Measurements from ENCODE around the gene CRYBB3.
A peak's percentile ranks its signal among the peaks of the same experiment; 100 is the strongest.
"Not testable (repeated sequence)": the region's sequence is repeated elsewhere in the genome, so short reads cannot be mapped to it uniquely, and the experiment has no call there.

CRYBB3 gene

DNA sequence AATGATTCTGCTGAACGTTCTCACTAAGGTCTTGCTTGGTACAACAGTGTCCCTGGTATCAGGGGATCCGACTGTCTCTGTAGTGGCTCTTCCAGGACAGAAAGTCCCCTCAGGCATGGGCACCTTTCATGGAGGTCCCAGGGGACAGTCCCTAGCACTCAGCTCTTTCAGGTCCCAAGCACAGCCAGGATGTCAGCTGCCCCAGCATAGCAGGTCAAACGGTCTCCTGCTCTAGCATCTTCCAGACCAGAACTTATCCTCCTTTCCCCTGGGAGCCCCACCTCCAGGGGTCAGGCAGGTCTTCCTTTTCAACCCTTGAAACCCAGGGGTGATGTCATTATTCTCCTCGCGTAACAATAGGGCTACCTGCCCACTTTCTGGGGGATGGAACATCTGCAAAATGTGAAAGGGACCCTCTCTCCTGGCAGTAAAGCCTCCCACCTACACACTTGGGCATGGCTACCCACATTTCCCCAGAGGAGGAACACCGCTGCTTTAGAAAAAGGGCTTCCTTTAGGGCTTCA, 24.7 kb upstream of the CRYBB3 start:
- no peak for DNase-seq (ENCODE audit: low read depth)

GRCh38 chr22:25176175-25176574, 23.5 kb upstream of the CRYBB3 start:
- no peak for DNase-seq (ENCODE audit: low read depth)

- DNase-seq (ENCODE audit: low read depth), result no peak
These were observed 22.9 kb upstream of the CRYBB3 start for GRCh38 chr22:25176799-25177198.

DNA sequence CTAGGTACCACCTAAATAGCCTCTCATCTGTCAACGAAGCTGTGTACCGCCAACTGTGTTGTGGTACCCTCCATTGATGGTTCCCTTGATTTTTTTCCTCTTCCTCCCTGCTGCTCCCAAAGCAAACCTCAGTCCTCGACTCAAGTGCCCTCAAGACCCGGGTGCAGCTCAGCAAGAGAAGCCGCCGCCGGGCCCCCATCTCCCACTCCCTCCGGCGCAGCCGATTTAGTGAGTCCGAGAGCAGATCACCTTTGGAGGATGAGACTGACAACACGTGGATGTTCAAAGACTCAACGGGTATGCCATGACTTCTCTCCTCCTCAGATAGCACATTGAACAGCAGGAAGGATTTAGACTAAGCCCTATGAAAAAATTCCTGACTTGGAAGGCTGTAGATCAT, 22.4 kb upstream of the CRYBB3 start:
- DNase-seq (ENCODE audit: low read depth), result no peak

GRCh38 chr22:25177895-25178294, 21.8 kb upstream of the CRYBB3 start:
- DNase-seq (ENCODE audit: low read depth), result no peak

DNA sequence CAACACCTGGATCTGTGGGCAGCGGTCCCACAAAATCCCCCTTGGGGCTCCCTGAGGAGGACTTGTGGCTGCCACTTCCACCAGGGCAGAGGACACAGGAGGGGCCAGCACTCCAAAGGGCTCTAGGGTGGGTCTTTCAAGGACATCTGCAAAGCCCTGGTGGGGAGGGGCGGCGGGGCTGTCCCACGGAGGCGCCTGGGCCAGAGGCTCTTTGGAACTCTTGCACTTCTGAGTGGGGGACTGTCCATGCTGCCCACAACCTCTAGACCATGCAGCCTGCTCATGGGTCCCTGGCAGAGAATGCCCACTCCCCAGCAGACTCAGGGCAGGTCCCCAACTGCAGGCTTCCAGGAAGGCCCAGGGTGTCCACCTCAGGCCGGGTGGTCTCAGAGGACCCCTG, 21.3 kb upstream of the CRYBB3 start:
- DNase-seq (ENCODE audit: low read depth), result not testable (repeated sequence)

DNA sequence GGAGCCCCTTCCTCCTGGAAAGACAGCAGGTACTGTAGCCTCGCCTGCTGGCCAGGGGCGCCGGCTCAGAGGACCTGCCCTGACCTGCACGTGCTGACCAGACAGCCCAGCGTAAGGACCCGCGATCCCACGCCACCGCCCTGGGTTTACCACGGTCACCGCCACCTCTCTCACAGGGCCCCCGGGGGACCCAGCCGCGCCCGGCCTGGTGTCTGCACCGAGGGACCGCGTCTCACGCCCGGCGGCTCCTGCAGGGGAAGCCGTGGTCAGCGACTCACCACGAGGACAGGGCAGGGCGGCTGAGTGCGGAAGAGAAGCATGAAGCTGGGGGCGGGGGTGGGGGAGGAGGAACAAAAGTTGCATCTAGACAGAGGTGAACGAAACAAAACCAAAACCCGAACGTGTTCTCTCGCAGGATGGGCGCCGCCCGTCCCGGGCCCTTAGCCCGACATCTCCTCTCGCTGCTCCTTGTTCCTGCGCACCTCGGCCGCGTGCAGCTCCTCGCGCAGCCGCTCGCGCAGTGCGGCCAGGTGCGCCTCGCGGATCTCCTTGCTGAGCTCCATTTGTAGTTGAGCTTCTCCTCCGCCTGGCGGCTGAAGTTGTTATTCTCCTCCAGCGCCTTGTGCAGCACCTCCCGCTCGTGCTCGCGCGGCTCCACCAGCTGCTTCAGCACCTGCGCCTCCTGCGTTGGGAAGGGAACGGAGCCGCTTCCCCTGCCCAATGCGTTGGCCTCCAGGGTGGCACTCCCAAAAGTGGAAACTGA, 20.6 kb upstream of the CRYBB3 start:
- DNase-seq (ENCODE audit: low read depth), result not testable (repeated sequence)

GRCh38 chr22:25182131-25183110, 17.2 kb upstream of the CRYBB3 start:
- DNase-seq (ENCODE audit: low read depth), result no peak

- DNase-seq (ENCODE audit: low read depth), result no peak
These were observed 15.6 kb upstream of the CRYBB3 start for GRCh38 chr22:25183949-25184619.

DNA sequence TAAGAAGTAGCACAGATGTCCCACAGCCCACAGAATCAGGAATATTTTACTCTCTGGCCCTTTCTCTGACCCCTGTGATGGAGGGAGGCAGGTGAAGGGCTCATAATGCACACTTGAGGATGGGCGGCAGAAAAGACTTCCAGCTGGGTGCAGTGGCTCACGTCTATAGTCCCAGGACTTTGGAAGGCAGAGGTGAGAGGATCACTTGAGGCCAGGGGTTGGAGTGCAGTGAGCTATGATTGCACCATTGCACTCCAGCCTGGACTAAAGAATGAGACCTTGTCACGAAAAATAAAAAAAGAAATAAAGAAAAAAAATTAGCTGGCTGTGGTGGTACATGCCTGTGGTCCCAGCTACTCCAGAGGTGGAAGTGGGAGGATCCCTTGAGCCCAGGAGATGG, 13.5 kb upstream of the CRYBB3 start:
- no peak for DNase-seq (ENCODE audit: low read depth)

DNA sequence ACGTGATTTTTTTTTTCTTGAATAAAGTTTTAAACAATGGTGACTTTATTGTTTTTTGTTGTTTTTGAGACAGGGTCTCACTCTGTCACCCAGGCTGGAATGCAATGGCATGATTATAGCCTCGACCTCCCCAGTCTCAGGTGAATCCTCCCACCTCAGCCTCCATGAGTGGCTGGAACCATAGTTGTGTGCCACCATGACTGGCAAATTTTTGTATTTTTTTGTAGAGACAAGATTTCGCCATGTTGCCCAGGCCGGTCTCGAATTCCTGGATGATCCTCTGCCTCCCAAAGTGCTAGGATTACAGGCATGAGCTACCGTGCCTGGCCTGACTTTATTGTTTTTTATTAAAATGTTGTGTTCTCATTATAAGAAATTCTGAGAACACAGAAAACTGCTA, 12.2 kb upstream of the CRYBB3 start:
- no peak for DNase-seq (ENCODE audit: low read depth)

DNA sequence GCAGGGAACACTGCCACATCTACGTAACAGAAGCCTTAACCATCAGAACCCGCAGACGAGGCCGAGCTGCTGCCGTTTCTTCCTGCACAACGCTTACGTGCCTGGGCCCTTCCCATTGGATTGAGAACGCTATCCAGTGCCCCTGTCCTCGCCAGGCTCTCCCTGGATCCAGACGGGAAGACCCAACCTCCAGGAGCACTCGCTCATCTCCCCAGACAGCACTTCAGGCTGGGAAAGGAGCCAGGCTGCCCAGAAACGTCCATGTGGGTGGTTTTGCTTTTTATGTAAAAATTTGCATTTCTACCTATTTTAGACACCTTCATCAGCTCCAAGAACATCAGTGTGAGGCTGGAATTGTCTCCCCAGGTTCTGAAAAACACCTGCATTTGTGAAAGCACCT, 7.3 kb upstream of the CRYBB3 start:
- no peak for DNase-seq (ENCODE audit: low read depth)

DNA sequence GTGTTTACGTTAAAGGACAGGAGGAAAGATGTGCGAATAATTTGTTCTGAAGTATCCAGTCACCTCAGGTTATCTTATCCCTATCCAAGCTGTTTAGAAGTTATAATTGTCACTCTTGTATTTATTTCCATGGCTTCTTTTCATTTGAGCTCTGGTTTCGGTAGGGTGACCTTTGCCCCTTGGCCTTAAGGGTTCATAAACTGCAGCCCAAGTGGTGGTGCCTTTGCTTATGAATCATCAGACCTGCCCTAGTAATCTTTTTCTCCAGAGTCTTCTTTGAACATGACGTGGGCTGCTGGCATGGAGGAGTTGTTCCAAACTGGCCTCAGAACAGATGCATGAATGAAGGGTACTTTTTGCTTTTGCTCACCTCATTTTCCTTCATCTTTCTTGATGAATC, 6.5 kb upstream of the CRYBB3 start:
- DNase-seq (ENCODE audit: low read depth), result no peak

DNA sequence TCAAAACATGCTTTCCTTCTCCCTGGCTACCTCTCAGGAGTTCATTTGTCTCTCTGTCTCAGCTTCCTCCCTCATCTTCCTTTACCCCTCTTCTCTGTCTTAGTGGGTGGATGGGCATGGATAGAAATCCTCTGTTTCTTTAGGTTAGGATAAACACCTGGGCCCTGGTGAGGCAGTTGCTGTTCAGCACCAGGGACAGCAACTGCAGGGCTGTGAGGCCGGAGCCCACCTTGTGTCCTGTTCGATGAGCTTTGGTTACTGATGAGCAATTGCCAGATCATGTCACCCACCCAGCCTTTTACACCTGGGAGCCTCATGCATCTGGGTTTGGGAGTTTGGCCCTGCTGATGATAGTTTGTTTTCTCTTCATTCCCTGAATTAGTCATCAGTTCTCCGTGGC, 6.1 kb upstream of the CRYBB3 start:
- no peak for DNase-seq (ENCODE audit: low read depth)

DNA sequence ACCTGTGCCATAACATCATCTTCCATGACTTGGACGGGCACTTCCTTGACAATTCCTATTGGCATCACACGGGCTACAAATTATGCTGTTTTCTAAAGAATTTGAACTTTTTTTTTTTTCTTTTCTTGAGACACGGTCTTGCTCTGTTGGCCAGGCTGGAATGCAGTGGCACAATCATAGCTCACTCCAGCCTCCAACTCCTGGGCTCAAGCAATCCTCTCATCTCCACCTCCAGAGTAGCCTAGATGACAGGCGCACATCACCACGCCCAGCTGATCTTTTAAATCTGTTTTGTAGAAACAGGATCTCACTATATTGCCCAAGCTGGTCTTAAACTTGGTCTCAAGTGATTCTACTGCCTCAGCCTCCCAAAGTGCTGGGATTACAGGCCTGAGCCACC, 3.3 kb upstream of the CRYBB3 start:
- DNase-seq (ENCODE audit: low read depth), result no peak

- no peak for DNase-seq (ENCODE audit: low read depth)
These were observed 2.3 kb upstream of the CRYBB3 start for GRCh38 chr22:25197340-25197739.

DNA sequence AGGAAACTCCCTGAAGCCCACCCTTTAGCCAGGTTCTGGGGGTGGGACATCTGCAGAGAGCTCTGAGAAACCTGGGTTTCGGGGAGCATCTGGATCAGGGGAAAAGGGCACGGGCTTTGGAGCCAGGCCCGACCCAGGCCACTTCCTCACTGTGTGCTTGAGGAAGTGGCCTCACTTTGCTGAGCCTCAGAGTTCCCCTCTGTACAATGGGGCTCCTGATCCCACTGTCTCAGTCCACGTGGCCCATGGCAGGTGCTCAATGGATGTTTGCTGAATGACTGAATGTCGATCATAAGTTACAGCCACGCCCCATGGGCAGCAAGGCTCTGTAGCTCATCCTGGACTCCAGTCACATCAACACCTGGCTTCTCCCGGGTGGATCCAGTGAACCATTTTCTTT, 1.3 kb downstream of the CRYBB3 start:
- no peak for DNase-seq (ENCODE audit: low read depth)

DNA sequence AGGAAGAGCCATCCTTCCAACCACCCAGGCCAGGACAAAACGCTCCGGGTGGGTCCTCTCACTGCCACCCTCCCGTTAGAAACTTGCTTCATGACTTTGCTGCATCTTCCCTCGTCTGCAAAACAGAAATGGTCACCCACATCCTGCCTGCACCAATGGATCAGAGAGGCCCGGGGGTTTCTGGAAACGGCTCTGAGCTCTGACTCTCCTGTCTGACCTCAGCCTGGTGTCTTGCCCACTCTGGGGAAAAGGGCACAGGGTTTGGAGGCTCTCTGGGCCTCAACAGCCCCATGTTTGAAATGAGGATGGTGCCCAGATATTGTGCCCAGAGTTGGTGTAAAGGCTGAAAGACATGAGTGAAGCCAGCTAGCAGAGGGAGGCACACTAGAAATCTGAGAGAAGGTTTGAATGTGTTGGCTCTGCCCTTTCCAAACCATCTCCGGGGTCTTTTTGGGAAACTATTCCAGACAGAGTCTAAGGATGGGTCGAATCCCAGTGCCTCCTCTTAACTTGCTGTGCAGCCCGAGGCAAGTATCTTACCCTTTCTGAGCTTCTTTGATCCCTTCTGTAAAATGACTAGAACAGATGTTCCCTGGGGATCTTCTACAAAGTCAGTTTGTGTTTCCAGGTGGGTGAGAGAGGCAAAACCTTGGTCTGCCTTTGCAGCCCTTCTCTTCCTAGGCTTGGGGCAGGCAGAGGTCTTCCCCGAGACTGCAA, 2.1 kb downstream of the CRYBB3 start:
- no peak for DNase-seq (ENCODE audit: low read depth)

DNA sequence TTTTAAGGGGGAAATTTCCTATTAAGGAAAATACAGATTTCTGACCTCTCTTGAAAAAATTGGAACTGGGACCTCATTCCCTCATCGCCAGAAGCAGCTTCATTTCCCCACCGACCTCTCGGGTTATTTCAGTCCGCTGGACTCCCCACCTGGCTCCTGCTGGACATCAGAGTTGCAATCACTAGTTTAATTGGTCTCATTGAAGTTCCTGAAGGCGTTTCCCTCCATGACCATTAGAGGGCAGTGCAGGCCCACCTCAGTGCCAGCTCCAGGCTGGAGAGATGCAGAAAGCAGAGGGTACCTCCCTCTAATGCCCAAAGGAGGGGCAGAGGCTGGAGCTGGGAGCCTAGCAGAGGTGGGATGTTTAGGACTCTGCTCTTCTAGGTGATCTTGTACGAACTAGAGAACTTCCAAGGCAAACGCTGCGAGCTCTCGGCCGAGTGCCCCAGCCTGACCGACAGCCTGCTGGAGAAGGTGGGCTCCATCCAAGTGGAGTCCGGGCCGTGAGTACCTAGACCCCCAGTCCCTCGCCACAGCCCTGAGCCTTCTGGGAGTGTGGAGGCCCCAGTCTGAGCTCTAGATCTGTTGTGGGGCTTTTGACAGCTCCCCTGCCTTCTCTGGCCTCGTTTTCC, 2.7 kb downstream of the CRYBB3 start:
- DNase-seq (ENCODE audit: low read depth), result peak; percentile 25

DNA sequence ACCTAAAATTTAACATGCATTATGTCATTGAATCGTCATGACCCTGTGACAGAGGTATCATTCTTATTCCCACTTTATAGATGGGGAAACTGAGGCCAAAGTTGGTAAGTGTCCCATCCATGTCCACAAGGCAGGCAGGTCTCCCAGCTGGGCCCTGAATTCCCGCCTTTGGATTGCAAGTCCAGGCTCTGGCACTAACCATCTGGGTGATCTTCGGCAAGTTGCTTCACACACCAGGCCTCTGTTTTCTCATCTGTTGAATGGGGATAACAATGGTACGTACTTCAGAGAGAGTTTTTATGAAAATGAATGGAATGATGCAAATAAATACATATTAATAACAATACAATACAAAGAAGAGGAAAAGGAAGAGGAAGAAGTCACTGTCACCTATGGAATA, 3.4 kb downstream of the CRYBB3 start:
- DNase-seq (ENCODE audit: low read depth), result no peak

DNA sequence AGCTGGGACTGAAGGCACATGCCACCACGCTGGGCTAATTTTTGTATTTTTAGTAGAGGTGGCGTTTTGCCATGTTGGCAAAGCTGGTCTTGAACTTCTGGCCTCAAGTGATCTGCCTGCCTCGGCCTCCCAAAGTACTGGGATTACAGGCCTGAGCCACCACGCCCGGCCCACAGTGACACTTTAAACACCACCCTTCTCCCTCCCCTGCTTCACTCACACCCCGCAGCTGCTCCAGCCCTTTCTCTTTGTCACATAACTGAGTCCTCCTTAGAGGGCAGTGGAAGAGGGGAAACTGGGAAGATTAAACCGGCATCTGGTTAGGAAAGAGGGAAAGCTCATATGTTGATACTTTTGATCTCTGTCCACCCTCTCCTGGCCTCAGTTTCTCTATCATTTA, 4.9 kb downstream of the CRYBB3 start:
- not testable (repeated sequence) for DNase-seq (ENCODE audit: low read depth)
